NCI-H2171 (cell line): ENCODE data around the gene LGMN.
"Not testable (repeated sequence)": the region's sequence is repeated elsewhere in the genome, so short reads cannot be mapped to it uniquely, and the experiment has no call there.

ENCODE experiments used
- DNase-seq: peaks from one replicate; lab custom pipeline; 2025; lab: John Stamatoyannopoulos, UW

LGMN gene

GRCh38 chr14:92760524-92760805 lies 12.0 kb upstream of the LGMN start:
- no peak for DNase-seq

GRCh38 chr14:92759679-92760523 lies 11.5 kb upstream of the LGMN start:
- no peak for DNase-seq

GRCh38 chr14:92759300-92759678 lies 10.9 kb upstream of the LGMN start:
- DNase-seq: peak; percentile 79

DNA sequence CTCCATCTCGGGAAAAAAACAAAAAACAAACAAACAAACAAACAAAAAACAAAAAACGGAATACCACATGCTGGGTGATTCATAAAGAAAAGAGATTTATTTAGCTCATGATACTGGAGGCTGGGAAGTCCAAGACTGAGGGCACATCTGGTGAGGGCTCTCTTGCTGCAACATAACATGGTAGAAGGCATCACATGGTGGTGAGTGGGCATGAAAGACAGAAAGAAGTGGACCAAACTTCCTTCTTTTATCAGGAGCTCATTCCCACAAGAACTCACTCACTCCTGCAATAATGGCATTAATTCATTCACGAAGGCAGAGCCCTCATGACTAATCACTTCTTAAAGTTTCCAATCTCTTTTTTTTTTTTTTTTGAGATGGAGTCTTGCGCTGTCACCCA lies 8.0 kb upstream of the LGMN start:
- no peak for DNase-seq

GRCh38 chr14:92755495-92755894 lies 7.1 kb upstream of the LGMN start:
- no peak for DNase-seq

DNA sequence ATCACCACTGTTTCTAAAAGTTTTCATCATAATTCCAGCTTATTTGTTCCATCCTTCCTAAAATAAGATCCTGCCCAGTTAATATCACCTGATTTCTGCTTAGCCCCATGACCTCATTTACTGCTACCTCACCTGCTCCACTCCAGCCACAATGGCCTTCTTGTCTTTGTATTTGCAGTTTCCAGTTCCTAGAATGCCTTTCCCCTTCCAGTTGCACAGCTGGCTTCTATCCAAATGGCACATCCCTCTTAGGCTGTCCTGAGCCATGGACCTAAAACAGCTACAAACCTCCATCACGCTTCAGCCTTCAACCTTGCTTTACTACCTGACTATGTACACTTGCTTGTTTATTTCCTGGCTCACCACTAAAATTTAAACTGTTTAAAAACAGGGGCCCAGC lies 6.5 kb upstream of the LGMN start:
- no peak for DNase-seq

- no peak for DNase-seq
Observed at GRCh38 chr14:92753250-92753649, 4.8 kb upstream of the LGMN start.

- no peak for DNase-seq
Observed at GRCh38 chr14:92751819-92752218, 3.4 kb upstream of the LGMN start.

GRCh38 chr14:92750994-92751400 lies 2.6 kb upstream of the LGMN start:
- no peak for DNase-seq

- not testable (repeated sequence) for DNase-seq
Observed at GRCh38 chr14:92750222-92750728, 1.8 kb upstream of the LGMN start.

- no peak for DNase-seq
Observed at GRCh38 chr14:92747701-92748258, 647 bp downstream of the LGMN start.

DNA sequence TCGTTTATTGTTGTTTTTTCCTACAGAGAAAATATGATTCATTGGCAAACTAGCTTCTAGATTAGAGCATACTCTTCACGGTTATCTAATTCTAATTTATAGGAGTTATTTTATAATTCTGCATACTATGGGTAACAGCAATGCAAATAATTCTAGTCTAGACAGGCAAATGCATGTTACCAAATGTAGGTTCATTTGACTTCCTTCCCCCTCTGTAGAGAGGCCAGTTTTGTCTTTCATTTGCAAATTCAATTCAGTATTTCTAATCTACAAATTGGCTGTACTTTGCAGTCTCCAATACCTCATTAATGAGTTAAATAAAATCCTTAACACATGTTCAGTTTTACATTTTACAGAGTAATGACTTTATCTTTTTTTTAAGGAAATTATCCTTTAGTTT lies 4.2 kb downstream of the LGMN start:
- no peak for DNase-seq

DNA sequence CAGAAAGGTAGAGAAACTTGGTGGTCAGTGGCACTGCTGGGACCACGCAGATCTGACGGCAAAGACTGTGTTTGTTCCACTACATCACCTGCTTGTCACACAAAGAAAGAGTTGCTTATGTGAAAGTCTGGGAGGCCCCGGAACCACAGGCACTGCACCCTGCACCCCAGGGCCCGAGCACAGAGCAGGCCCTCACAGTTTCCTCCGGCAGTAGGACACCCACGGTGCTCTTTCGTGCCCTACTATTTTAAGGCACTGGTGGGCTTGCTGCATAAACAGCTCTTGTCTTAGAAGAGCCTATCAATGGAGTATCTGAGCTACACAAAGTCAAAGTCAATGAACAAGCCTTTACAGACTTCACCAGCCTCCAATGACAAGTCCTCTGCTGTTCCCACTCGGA lies 8.0 kb downstream of the LGMN start:
- DNase-seq: no peak

DNA sequence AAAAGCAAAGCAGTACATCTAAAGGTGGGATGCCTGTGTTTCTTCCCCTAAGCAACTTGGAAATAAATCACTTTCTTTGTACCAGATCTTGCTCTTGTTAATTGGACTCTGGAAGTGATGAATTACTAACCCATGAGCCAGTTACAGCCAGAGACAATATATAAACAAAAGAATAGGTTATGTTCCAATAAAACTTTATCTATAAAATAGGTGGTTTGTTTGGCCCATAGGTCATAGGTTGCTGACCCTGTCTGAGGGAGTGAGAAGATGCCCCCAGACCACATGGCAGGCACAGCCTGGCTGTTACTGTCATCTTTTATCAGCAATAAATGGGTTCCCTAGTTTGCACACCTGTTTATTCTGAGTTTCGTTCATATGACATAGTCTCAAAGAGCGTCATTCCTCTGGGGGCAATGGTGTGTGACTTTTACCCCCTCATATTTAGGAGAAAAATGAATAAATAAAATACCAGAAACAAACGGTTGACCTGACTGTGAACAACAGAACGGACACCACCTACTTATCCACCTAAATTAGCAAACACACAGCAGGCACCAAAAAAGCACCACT lies 10.7 kb downstream of the LGMN start:
- no peak for DNase-seq

DNA sequence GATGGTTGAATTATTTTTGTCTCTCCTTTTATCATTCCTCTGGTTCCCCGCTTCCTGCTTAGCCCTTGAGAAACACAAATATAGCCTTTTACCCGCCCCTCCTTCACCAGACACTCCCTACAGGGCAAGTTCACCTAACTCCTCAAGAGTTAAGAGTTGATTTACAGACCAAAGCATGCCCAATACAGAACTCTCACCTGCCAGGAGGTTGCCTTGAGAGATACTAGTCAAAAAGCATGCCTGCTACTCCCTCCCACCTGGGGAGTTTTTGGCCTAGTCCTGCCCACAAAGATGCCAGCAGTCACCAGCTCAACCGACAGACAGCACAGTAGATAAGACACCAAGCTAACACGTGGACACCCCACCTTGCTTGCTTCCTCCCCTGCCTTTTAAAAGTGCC lies 11.2 kb downstream of the LGMN start:
- DNase-seq: no peak

GRCh38 chr14:92735344-92735743 lies 13.1 kb downstream of the LGMN start:
- no peak for DNase-seq

DNA sequence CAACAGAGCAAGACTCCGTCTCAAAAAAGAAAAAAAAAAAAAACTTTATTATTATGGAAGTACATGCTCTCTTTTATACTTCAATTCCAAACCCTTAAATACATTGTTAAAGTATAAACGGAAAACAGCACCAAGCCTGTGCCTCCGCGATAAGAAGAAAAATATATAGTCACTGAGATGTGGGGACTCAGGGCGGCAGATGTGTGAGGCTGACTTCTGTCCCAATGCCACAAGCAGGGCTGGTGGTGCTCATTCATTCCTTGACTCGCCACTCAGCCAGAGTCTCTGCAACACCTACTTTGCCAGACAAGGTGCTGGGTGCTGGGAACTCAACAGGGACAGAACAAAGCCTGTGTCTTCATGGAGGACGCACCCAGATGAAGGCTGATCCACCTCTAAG lies 13.8 kb downstream of the LGMN start:
- DNase-seq: no peak

DNA sequence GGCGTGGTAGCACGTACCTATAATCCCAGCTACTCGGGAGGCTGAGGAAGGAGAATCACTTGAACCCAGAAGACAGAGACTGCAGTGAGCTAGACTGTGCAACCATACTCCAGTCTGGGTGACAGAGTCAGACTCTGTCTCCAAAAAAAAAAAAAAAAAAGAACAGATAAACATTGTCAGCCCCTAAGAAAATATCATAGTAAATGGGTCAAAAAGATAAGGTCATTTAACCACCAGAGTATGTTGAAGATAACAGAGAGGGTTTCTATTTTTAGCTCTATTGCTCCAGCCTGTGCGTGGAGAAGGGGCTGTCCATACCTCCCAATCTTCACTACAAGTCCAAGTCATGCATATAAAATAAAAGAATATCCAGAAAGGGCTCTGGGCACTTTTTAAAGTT lies 15.4 kb downstream of the LGMN start:
- no peak for DNase-seq

- DNase-seq: no peak
Observed at GRCh38 chr14:92731622-92732115, 16.8 kb downstream of the LGMN start.

GRCh38 chr14:92729634-92730358 lies 18.6 kb downstream of the LGMN start:
- DNase-seq: no peak

DNA sequence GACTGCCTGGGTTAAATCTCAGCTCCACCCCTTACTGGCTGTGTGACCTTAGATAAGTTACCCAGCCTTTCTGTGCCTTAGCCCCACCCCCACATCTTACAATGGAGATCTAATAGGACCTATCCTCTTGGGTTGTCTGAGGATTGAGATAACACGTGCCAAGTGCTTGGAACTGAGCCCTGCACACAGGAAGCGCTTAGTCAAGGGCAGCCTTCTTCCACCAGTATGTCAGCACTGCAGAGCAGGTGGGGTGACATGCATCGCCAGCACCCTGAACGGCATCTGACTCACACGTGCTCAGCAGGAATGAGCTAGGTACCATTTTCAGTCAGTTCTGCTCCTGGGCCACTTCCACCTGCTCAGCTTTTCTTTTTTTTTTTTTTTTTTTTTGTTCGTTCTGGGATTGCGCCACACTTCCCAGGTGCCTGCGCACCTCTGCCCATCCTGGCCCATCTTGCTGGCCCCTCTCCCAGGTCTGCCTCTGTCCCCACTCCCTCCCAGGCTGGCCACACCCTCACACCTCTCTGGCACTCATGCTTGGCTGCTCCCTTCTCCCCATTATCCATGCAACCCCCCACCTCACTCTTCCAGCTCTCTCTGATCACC lies 19.6 kb downstream of the LGMN start:
- peak; percentile 49 for DNase-seq

- no peak for DNase-seq
Observed at GRCh38 chr14:92726933-92727262, 21.5 kb downstream of the LGMN start.
